ENCODE results near the gene SHMT2. TPM values are rescaled to one million over a fixed set of nuclear protein-coding genes. Genes with fewer than 3 reads are reported as not detected.
A peak's percentile ranks its signal among the peaks of the same experiment; 100 is the strongest.

SHMT2 gene
- total and polyA plus RNA-seq, 9 of the 15 experiments (the other 6 are each of a cell fraction or from before 2014, with no cell fraction given): 46.1 to 319 (median 115) TPM

DNA sequence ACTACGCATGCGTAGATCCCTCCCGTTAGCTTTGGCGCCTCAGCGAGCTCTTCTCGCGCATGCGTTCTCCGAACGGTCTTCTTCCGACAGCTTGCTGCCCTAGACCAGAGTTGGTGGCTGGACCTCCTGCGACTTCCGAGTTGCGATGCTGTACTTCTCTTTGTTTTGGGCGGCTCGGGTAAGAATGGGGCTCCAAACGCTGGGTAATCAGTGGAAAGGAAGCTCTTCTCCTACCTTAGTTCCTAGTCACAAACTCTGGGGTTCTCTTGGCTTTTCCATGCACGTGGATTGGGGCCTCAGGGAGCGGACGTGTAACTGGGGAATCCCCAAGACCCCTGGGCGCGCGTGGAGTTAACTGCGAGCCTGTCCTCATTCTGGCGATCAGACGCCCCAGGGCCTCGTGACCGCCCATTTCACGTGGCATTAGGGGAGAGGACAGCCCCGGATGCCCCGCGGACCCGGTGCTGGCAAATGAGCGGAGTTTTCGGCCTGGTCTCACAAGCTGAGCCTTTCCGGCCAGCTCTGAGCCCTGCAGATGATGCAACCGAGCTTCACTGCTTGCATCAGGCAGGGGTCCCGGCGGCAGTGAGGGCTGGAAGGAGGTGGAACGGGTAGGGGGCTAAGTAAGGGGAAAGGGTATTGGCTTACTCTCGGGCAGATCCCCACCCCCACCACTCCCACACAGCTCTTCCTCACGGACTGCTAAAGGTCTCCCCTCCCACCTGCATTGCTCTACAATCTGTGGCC, at the start of gene SHMT2 (continued):
- no peak; the same call in 1 of the 2 replicates for TF ChIP-seq AFF4 (CRISPR knock-in tag; IDR thresholded peaks at IDR 0.05)
- no peak; the same call in 1 of the 2 replicates for TF ChIP-seq LCOR (CRISPR knock-in tag; IDR thresholded peaks at IDR 0.05)
- TF ChIP-seq DNMT1 (IDR thresholded peaks at IDR 0.05): no peak
- no peak for TF ChIP-seq E4F1 (CRISPR knock-in tag; IDR thresholded peaks at IDR 0.05; ENCODE audit: borderline replicate concordance)
- TF ChIP-seq GTF2F1 (IDR thresholded peaks at IDR 0.05; ENCODE audit: low read depth, low read length): no peak
- TF ChIP-seq, protein P1, sequence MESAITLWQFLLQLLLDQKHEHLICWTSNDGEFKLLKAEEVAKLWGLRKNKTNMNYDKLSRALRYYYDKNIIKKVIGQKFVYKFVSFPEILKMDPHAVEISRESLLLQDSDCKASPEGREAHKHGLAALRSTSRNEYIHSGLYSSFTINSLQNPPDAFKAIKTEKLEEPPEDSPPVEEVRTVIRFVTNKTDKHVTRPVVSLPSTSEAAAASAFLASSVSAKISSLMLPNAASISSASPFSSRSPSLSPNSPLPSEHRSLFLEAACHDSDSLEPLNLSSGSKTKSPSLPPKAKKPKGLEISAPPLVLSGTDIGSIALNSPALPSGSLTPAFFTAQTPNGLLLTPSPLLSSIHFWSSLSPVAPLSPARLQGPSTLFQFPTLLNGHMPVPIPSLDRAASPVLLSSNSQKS (CRISPR knock-in tag; IDR thresholded peaks at IDR 0.05): no peak
- TF ChIP-seq ZNF280A (IDR thresholded peaks at IDR 0.05; ENCODE audit: low read depth, partially characterized antibody): no peak
- TF ChIP-seq TEAD1 (CRISPR knock-in tag; IDR thresholded peaks at IDR 0.05): peak in 1 of 2 experiments; percentile 11; a peak in 1 of 4 replicates
- no peak for TF ChIP-seq TRIM28 (IDR thresholded peaks at IDR 0.05)
- no peak for TF ChIP-seq RBM17 (IDR thresholded peaks at IDR 0.05; ENCODE audit: borderline replicate concordance, low read depth, low read length)
- TF ChIP-seq NFE2 (IDR thresholded peaks at IDR 0.05; ENCODE audit: low read depth): no peak
- no peak for TF ChIP-seq ARHGAP35 (IDR thresholded peaks at IDR 0.05; ENCODE audit: partially characterized antibody)
- TF ChIP-seq SMAD1 (IDR thresholded peaks at IDR 0.05; ENCODE audit: low read depth, low read length, partially characterized antibody): no peak
- no peak for TF ChIP-seq ZNF41 (CRISPR knock-in tag; conservative IDR thresholded peaks at IDR 0.05)
- TF ChIP-seq, protein P2, sequence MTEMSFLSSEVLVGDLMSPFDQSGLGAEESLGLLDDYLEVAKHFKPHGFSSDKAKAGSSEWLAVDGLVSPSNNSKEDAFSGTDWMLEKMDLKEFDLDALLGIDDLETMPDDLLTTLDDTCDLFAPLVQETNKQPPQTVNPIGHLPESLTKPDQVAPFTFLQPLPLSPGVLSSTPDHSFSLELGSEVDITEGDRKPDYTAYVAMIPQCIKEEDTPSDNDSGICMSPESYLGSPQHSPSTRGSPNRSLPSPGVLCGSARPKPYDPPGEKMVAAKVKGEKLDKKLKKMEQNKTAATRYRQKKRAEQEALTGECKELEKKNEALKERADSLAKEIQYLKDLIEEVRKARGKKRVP (CRISPR knock-in tag; IDR thresholded peaks at IDR 0.05): peak; percentile 98
- peak; percentile 28 for TF ChIP-seq NFIC (IDR thresholded peaks at IDR 0.05)
- peak; percentile 32; the same call in 1 of the 2 replicates for TF ChIP-seq SMAD4 (CRISPR knock-in tag; conservative IDR thresholded peaks at IDR 0.05)
- TF ChIP-seq RBM34 (IDR thresholded peaks at IDR 0.05; ENCODE audit: borderline replicate concordance, insufficient read depth, low read length): no peak

Data from K562 (cell line).